Measurements from ENCODE around the gene APBA1. TPM values are rescaled to one million over a fixed set of nuclear protein-coding genes. Genes with fewer than 3 reads are reported as not detected.
"Not testable (repeated sequence)": the region's sequence is repeated elsewhere in the genome, so short reads cannot be mapped to it uniquely, and the experiment has no call there.

Gene APBA1
- polyA plus RNA-seq, 5 donors = 8.2 to 15.3 (median 11.8) TPM

- no peak for DNase-seq
Observed at GRCh38 chr9:69611221-69611620, 61.0 kb downstream of the APBA1 start.

- no peak for DNase-seq
Observed at GRCh38 chr9:69609156-69609555, 63.0 kb downstream of the APBA1 start.

GRCh38 chr9:69606089-69606488 is 66.1 kb downstream of the APBA1 start:
- DNase-seq = no peak

GRCh38 chr9:69605406-69605805 is 66.8 kb downstream of the APBA1 start:
- DNase-seq = no peak

- DNase-seq = no peak
Observed at GRCh38 chr9:69604568-69605219, 67.5 kb downstream of the APBA1 start.

GRCh38 chr9:69603656-69604055 is 68.5 kb downstream of the APBA1 start:
- no peak for DNase-seq

- DNase-seq = no peak
Observed at GRCh38 chr9:69602773-69603172, 69.4 kb downstream of the APBA1 start.

- DNase-seq = no peak
Observed at GRCh38 chr9:69601698-69602097, 70.5 kb downstream of the APBA1 start.

- DNase-seq = no peak
Observed at GRCh38 chr9:69600314-69601047, 71.7 kb downstream of the APBA1 start.

- no peak for DNase-seq
Observed at GRCh38 chr9:69599232-69599971, 72.8 kb downstream of the APBA1 start.

GRCh38 chr9:69596906-69597305 is 75.3 kb downstream of the APBA1 start:
- DNase-seq = not testable (repeated sequence)

GRCh38 chr9:69594180-69594579 is 78.0 kb downstream of the APBA1 start:
- DNase-seq = no peak

- no peak for DNase-seq
Observed at GRCh38 chr9:69593756-69594155, 78.4 kb downstream of the APBA1 start.

- DNase-seq = no peak
Observed at GRCh38 chr9:69593301-69593700, 78.9 kb downstream of the APBA1 start.

- no peak for DNase-seq
Observed at GRCh38 chr9:69590266-69590665, 81.9 kb downstream of the APBA1 start.

GRCh38 chr9:69589156-69589555 is 83.0 kb downstream of the APBA1 start:
- DNase-seq = no peak

- no peak for DNase-seq
Observed at GRCh38 chr9:69585571-69585970, 86.6 kb downstream of the APBA1 start.

GRCh38 chr9:69584759-69585158 is 87.4 kb downstream of the APBA1 start:
- no peak for DNase-seq

GRCh38 chr9:69583645-69584234 is 88.4 kb downstream of the APBA1 start:
- no peak for DNase-seq

GRCh38 chr9:69582544-69583297 is 89.5 kb downstream of the APBA1 start:
- DNase-seq = no peak

GRCh38 chr9:69582018-69582417 is 90.2 kb downstream of the APBA1 start:
- no peak for DNase-seq
